Measurements from ENCODE around the gene DYRK1A.

Gene DYRK1A

GRCh38 chr21:37469441-37469840 lies 102.9 kb downstream of the DYRK1A start:
- POLR2A ChIA-PET (ENCODE audit: low non-redundant PET): no interaction called here
- TF ChIP-seq, protein P1, sequence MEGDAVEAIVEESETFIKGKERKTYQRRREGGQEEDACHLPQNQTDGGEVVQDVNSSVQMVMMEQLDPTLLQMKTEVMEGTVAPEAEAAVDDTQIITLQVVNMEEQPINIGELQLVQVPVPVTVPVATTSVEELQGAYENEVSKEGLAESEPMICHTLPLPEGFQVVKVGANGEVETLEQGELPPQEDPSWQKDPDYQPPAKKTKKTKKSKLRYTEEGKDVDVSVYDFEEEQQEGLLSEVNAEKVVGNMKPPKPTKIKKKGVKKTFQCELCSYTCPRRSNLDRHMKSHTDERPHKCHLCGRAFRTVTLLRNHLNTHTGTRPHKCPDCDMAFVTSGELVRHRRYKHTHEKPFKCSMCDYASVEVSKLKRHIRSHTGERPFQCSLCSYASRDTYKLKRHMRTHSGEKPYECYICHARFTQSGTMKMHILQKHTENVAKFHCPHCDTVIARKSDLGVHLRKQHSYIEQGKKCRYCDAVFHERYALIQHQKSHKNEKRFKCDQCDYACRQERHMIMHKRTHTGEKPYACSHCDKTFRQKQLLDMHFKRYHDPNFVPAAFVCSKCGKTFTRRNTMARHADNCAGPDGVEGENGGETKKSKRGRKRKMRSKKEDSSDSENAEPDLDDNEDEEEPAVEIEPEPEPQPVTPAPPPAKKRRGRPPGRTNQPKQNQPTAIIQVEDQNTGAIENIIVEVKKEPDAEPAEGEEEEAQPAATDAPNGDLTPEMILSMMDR (conservative IDR thresholded peaks at IDR 0.05; ENCODE audit: low read depth): no peak
- no peak for DNase-seq (ENCODE audit: low spot score)
- CTCF ChIA-PET: interaction anchor here (0.6 kb wide), 1 partner anchor 9 kb away, joined by 3 read pairs; no protein-coding TSS in a partner anchor
- no peak overlapping the region for H3K27ac ChIP-seq

- ChIA-PET POLR2A (ENCODE audit: low non-redundant PET) (no interaction called here), CTCF (interaction anchor here (0.6 to 2.4 kb wide), 3 partner anchors 9 to 150 kb away, joined by 3 to 8 read pairs (median 3); no protein-coding TSS in a partner anchor)
- H3K27ac ChIP-seq: no peak overlapping the region
- TF ChIP-seq, protein P1 (conservative IDR thresholded peaks at IDR 0.05; ENCODE audit: low read depth): no peak
- DNase-seq (ENCODE audit: low spot score): no peak
Observed at GRCh38 chr21:37472581-37472980, 106.0 kb downstream of the DYRK1A start.

- no peak overlapping the region for H3K27ac ChIP-seq
- ChIA-PET CTCF (interaction anchor here (1.1 kb wide), 1 partner anchor 10 kb away, joined by 3 read pairs; no protein-coding TSS in a partner anchor), POLR2A (ENCODE audit: low non-redundant PET) (no interaction called here)
- TF ChIP-seq, protein P1 (conservative IDR thresholded peaks at IDR 0.05; ENCODE audit: low read depth): no peak
- DNase-seq (ENCODE audit: low spot score): no peak
Observed at GRCh38 chr21:37473491-37473890, 106.9 kb downstream of the DYRK1A start.

DNA sequence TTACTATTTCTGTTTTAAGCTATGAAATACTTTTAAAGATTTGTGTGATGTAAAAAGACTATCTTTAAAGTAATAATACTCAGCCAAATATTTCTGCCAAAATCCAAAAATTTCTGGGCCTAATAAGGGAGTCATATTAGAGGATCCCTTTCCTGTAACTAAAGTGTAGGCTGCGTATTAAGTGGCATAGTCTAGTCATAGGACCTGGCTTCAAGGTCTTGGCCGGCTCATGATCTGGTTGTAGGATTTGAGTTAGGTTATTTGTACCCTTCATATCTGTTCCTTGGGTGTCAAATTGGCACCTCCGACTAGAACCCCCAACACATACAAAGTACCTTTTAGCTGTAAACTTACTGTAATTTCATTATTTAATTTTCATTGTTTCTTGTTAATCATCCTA lies 107.8 kb downstream of the DYRK1A start:
- H3K27ac ChIP-seq: no peak overlapping the region
- no peak for DNase-seq (ENCODE audit: low spot score)
- ChIA-PET POLR2A (ENCODE audit: low non-redundant PET) (no interaction called here), CTCF (interaction anchor here (1.1 kb wide), 1 partner anchor 11 kb away, joined by 3 read pairs; no protein-coding TSS in a partner anchor)
- TF ChIP-seq, protein P1 (conservative IDR thresholded peaks at IDR 0.05; ENCODE audit: low read depth): no peak

- H3K27ac ChIP-seq: no peak overlapping the region
- DNase-seq (ENCODE audit: low spot score): no peak
- ChIA-PET CTCF (interaction anchor here (0.6 kb wide), 1 partner anchor 19 kb away, joined by 5 read pairs; no protein-coding TSS in a partner anchor), POLR2A (ENCODE audit: low non-redundant PET) (no interaction called here)
- TF ChIP-seq, protein P1 (conservative IDR thresholded peaks at IDR 0.05; ENCODE audit: low read depth): no peak
Observed at GRCh38 chr21:37475186-37475868, 108.8 kb downstream of the DYRK1A start.

DNA sequence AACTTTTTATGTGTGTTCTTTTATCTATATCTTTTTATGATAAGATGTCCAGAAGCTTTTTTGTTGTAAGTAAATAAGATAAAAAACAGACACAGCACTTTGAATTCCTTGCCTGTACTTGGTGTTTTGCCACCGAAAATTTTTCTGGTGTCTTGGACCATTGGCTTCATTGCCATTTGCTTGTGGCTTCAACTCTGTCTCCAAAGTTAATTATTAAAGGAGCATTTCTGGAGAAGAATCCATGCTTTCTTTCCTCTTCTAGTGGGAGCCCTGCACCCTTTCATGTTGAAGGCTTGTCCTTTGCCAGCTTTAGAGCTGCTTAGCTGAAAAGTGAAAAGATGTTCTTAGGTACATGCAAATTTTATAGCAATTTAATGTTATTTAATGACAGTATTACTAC lies 112.2 kb downstream of the DYRK1A start:
- no peak overlapping the region for H3K27ac ChIP-seq
- ChIA-PET POLR2A (ENCODE audit: low non-redundant PET) (no interaction called here), CTCF (no interaction called here)
- TF ChIP-seq, protein P1 (conservative IDR thresholded peaks at IDR 0.05; ENCODE audit: low read depth): no peak
- no peak for DNase-seq (ENCODE audit: low spot score)

All from RWPE1 (cell line).